ENCODE measurements around the gene CEP89. TPM values are rescaled to one million over a fixed set of nuclear protein-coding genes. Genes with fewer than 3 reads are reported as not detected.
"Not testable (repeated sequence)": the region's sequence is repeated elsewhere in the genome, so short reads cannot be mapped to it uniquely, and the experiment has no call there.

Gene CEP89
- 10 to 100 TPM; 19.3 to 20.6 TPM for total RNA-seq

GRCh38 chr19:32971715-32972540 is at the start of gene CEP89, which contains the start of gene FAAP24:
Gene CEP89 (minus strand): TSS chr19:32971958. CDS start chr19:32971874, 84 bp downstream.
Gene FAAP24 (plus strand): TSS chr19:32972242. CDS start chr19:32973197, 955 bp downstream.
- Histone ChIP-seq H3K27ac (peak within 1 kb of the TSS; percentile 72 to 82), H3K9me3 (no peaks in the 10 kb centered on the region), H3K27me3 (replicated peaks; ENCODE audit: insufficient read depth) (no peaks in the 10 kb centered on the region), H3K36me3 (no peaks in the 10 kb centered on the region), H3K4me3 (peak within 1 kb of the TSS; percentile 70), H3K4me1 (replicated peaks) (peaks cover 14% of the 10 kb centered on the region)
- DNase-seq (ENCODE audit: low spot score), result peak; percentile 99
- TF ChIP-seq POLR2A (IDR thresholded peaks at IDR 0.05), result peak; percentile 28
- TF ChIP-seq CTCF (IDR thresholded peaks at IDR 0.05), result peak in 2 of 4 experiments; percentile 9 to 31
- peak; percentile 97 for TF ChIP-seq POLR2AphosphoS5 (IDR thresholded peaks at IDR 0.05)
- intact Hi-C loops (cut with DNase I), result loop anchor here (5.0 kb wide), 1 partner anchor 110 kb away; the partner anchor contains the start of gene GPATCH1
- WGBS, result 1% methylated on average over 57 of the region's 57 CpGs

GRCh38 chr19:33010891-33011290 is 39.1 kb upstream of the CEP89 start:
- H3K27me3 ChIP-seq (replicated peaks; ENCODE audit: insufficient read depth); intact Hi-C loops (cut with DNase I); H3K27ac ChIP-seq; H3K9me3 ChIP-seq; H3K36me3 ChIP-seq; H3K4me3 ChIP-seq; H3K4me1 ChIP-seq (replicated peaks); DNase-seq (ENCODE audit: low spot score): not testable (repeated sequence)
- WGBS, result 80% methylated on average over 4 of the region's 4 CpGs

- H3K27ac ChIP-seq, result no peak overlapping the region
- intact Hi-C loops (cut with DNase I), result no loop called here
Measured at GRCh38 chr19:33008738-33009137, 37.0 kb upstream of the CEP89 start.

GRCh38 chr19:33005440-33005839 is 33.7 kb upstream of the CEP89 start:
- TF ChIP-seq CTCF (IDR thresholded peaks at IDR 0.05), result no peak
- no peak for TF ChIP-seq POLR2A (IDR thresholded peaks at IDR 0.05)
- TF ChIP-seq POLR2AphosphoS5 (IDR thresholded peaks at IDR 0.05), result peak; percentile 37
- intact Hi-C loops (cut with DNase I), result no loop called here
- Histone ChIP-seq H3K27me3 (replicated peaks; ENCODE audit: insufficient read depth) (no peaks in the 10 kb centered on the region), H3K36me3 (no peaks in the 10 kb centered on the region), H3K9me3 (no peaks in the 10 kb centered on the region), H3K4me1 (replicated peaks) (no peaks in the 10 kb centered on the region), H3K27ac (peak overlapping the region; percentile 42 to 68), H3K4me3 (no peak overlapping the region)
- DNase-seq (ENCODE audit: low spot score), result peak; percentile 24
- WGBS, result 37% methylated on average over 5 of the region's 5 CpGs

More at GRCh38 chr19:33008738-33009137, 37.0 kb upstream of the CEP89 start:
- TF ChIP-seq POLR2AphosphoS5 (IDR thresholded peaks at IDR 0.05) (no peak), POLR2A (IDR thresholded peaks at IDR 0.05) (no peak), CTCF (IDR thresholded peaks at IDR 0.05) (no peak)
- DNase-seq (ENCODE audit: low spot score), result no peak
- H3K36me3 ChIP-seq, result no peaks in the 10 kb centered on the region
- WGBS, result 90% methylated on average over 4 of the region's 4 CpGs
- no peaks in the 10 kb centered on the region for H3K27me3 ChIP-seq (replicated peaks; ENCODE audit: insufficient read depth)
- no peak overlapping the region for H3K4me3 ChIP-seq
- no peaks in the 10 kb centered on the region for H3K4me1 ChIP-seq (replicated peaks)
- no peaks in the 10 kb centered on the region for H3K9me3 ChIP-seq

GRCh38 chr19:33003424-33004024 is 31.8 kb upstream of the CEP89 start:
- intact Hi-C loops (cut with DNase I); H3K4me3 ChIP-seq; H3K36me3 ChIP-seq; DNase-seq (ENCODE audit: low spot score); H3K27me3 ChIP-seq (replicated peaks; ENCODE audit: insufficient read depth); H3K9me3 ChIP-seq; H3K4me1 ChIP-seq (replicated peaks): not testable (repeated sequence)
- peak overlapping the region in 1 of 2 donors; percentile 68 for H3K27ac ChIP-seq
- 87% methylated on average over 6 of the region's 6 CpGs for WGBS

GRCh38 chr19:33002126-33002865 is 30.5 kb upstream of the CEP89 start:
- H3K9me3 ChIP-seq; H3K4me3 ChIP-seq; H3K36me3 ChIP-seq; H3K27me3 ChIP-seq (replicated peaks; ENCODE audit: insufficient read depth); H3K4me1 ChIP-seq (replicated peaks); intact Hi-C loops (cut with DNase I); DNase-seq (ENCODE audit: low spot score): not testable (repeated sequence)
- peak overlapping the region; percentile 11 to 48 for H3K27ac ChIP-seq
- WGBS, result 78% methylated on average over 15 of the region's 15 CpGs
